AG04450 (cell line): ENCODE measurements around the gene HFM1. TPM values are rescaled to one million over a fixed set of nuclear protein-coding genes. Genes with fewer than 3 reads are reported as not detected.

Experiments
- CTCF ChIA-PET: fragments of 300-600, 350-600 bp; formaldehyde crosslinking; extraction: SDS; loops from one replicate; lab custom pipeline; 2022; ENCODE audit warnings: antibody characterized with exemption, inconsistent platforms; lab: Charles Lee
- POLR2A ChIA-PET: fragments of 350-600 bp; formaldehyde crosslinking; extraction: SDS; loops from one replicate; lab custom pipeline; 2021; ENCODE audit warnings: antibody characterized with exemption, inconsistent platforms; lab: Yijun Ruan, JAX
- DNase-seq: peaks from one replicate; pipeline ENCODE4 v3.0.0-alpha.2; 2011; ENCODE audit warnings: low read depth, low spot score
- H3K27ac ChIP-seq: one replicate; pipeline ENCODE4 v1.5.1; 2012; ENCODE audit warnings: low read depth, low read length, control low read depth
- H3K27me3 ChIP-seq: one replicate; pipeline ENCODE4 v1.6.0; 2012; ENCODE audit warnings: low read length; ENCODE audit not compliant: control insufficient read depth, insufficient read depth
- H3K4me3 ChIP-seq: 2 replicates; pipeline ENCODE4 v1.5.1; 2011; ENCODE audit warnings: mild to moderate bottlenecking, low read depth, low read length, control low read depth
- H3K9me3 ChIP-seq: 2 replicates; pipeline ENCODE4 v1.5.1; 2012; ENCODE audit warnings: low read length; ENCODE audit not compliant: control insufficient read depth, insufficient read depth
- CTCF ChIP-seq: IDR thresholded peaks from 2 replicates; pipeline ENCODE4 v1.5.1; 2011; ENCODE audit warnings: low read depth, low read length, control low read depth, inconsistent platforms
- polyA plus RNA-seq: library from polyadenylated mRNA; depleted of rRNA; stranded (reverse); fragments of >200 nt; gene quantifications from 2 replicates; pipeline ENCODE4 v1.2.3, GENCODE V29; 2011

The HFM1 gene
- polyA plus RNA-seq, 1 experiment, result 0.04 TPM

GRCh38 chr1:91261655-91262054 is 143.0 kb downstream of the HFM1 start:
- no peaks in the 10 kb centered on the region for H3K27me3 ChIP-seq
- CTCF ChIA-PET, result interaction anchor here (0.6 to 2.4 kb wide), 3 partner anchors 17 to 224 kb away, joined by 4 to 10 read pairs (median 8); no protein-coding TSS in a partner anchor

GRCh38 chr1:91245435-91245834 is 159.2 kb downstream of the HFM1 start:
- ChIA-PET CTCF (interaction anchor here (0.7 to 1.2 kb wide), 4 partner anchors 12 to 80 kb away, joined by 3 to 5 read pairs (median 4); no protein-coding TSS in a partner anchor), POLR2A (no interaction called here)
- no peak overlapping the region for H3K27ac ChIP-seq
- no peaks in the 10 kb centered on the region for H3K9me3 ChIP-seq
- no peak overlapping the region for H3K4me3 ChIP-seq
- no peak for TF ChIP-seq CTCF
- DNase-seq, result no peak
- no peaks in the 10 kb centered on the region for H3K27me3 ChIP-seq

More at GRCh38 chr1:91261655-91262054, 143.0 kb downstream of the HFM1 start:
- Histone ChIP-seq H3K9me3 (no peaks in the 10 kb centered on the region), H3K4me3 (no peak overlapping the region), H3K27ac (no peak overlapping the region)
- POLR2A ChIA-PET, result no interaction called here
- no peak for DNase-seq
- no peak for TF ChIP-seq CTCF

- CTCF ChIA-PET, result interaction anchor here (1.2 kb wide), 2 partner anchors 12 to 78 kb away, joined by 3 to 5 read pairs; no protein-coding TSS in a partner anchor
Measured at GRCh38 chr1:91244737-91245136, 159.9 kb downstream of the HFM1 start.

GRCh38 chr1:91243171-91243570 is 161.5 kb downstream of the HFM1 start:
- ChIA-PET POLR2A (no interaction called here), CTCF (interaction anchor here (1.1 kb wide), 1 partner anchor 77 kb away, joined by 4 read pairs; no protein-coding TSS in a partner anchor)
- DNase-seq, result no peak
- H3K9me3 ChIP-seq, result no peaks in the 10 kb centered on the region
- H3K27me3 ChIP-seq, result no peaks in the 10 kb centered on the region
- H3K4me3 ChIP-seq, result no peak overlapping the region
- no peak for TF ChIP-seq CTCF
- H3K27ac ChIP-seq, result no peak overlapping the region

More at GRCh38 chr1:91244737-91245136, 159.9 kb downstream of the HFM1 start:
- DNase-seq, result no peak
- Histone ChIP-seq H3K4me3 (no peak overlapping the region), H3K27me3 (no peaks in the 10 kb centered on the region), H3K27ac (no peak overlapping the region), H3K9me3 (no peaks in the 10 kb centered on the region)
- 0 out of 2 replicates have a peak, but pooled peaks have one; percentile 22 for TF ChIP-seq CTCF
- POLR2A ChIA-PET, result no interaction called here

- POLR2A ChIA-PET, result no interaction called here
Measured at GRCh38 chr1:91234181-91234580, 170.5 kb downstream of the HFM1 start.

More at GRCh38 chr1:91234181-91234580, 170.5 kb downstream of the HFM1 start:
- no peak overlapping the region for H3K4me3 ChIP-seq
- no peak for DNase-seq
- TF ChIP-seq CTCF, result no peak
- CTCF ChIA-PET, result interaction anchor here (0.6 kb wide), 1 partner anchor 1464 kb away, joined by 3 read pairs; no protein-coding TSS in a partner anchor
- no peaks in the 10 kb centered on the region for H3K27me3 ChIP-seq
- no peaks in the 10 kb centered on the region for H3K9me3 ChIP-seq
- no peak overlapping the region for H3K27ac ChIP-seq
